NCI-H128 (cell line): Measurements from ENCODE around the gene ERP27.

Experiments used
- DNase-seq: peaks from one replicate; lab custom pipeline; 2025; ENCODE audit not compliant: unreplicated experiment; lab: John Stamatoyannopoulos, UW

The ERP27 gene

GRCh38 chr12:14938301-14938700 lies at the start of gene ERP27:
Gene ERP27 (minus strand): TSS chr12:14938537. CDS start chr12:14938508, 29 bp downstream.
- no peak for DNase-seq

GRCh38 chr12:14988035-14988434 lies 49.7 kb upstream of the ERP27 start:
- no peak for DNase-seq

GRCh38 chr12:14986449-14986848 lies 48.1 kb upstream of the ERP27 start:
- DNase-seq = no peak

GRCh38 chr12:14984766-14985285 lies 46.5 kb upstream of the ERP27 start:
- DNase-seq = no peak

GRCh38 chr12:14984036-14984435 lies 45.7 kb upstream of the ERP27 start:
- no peak for DNase-seq

GRCh38 chr12:14982991-14983390 lies 44.7 kb upstream of the ERP27 start:
- no peak for DNase-seq

- no peak for DNase-seq
Measured at GRCh38 chr12:14982562-14982961, 44.2 kb upstream of the ERP27 start.

- DNase-seq = no peak
Measured at GRCh38 chr12:14981049-14981448, 42.7 kb upstream of the ERP27 start.

- DNase-seq = no peak
Measured at GRCh38 chr12:14979468-14979867, 41.1 kb upstream of the ERP27 start.

GRCh38 chr12:14976658-14977057 lies 38.3 kb upstream of the ERP27 start:
- no peak for DNase-seq

- no peak for DNase-seq
Measured at GRCh38 chr12:14975457-14975856, 37.1 kb upstream of the ERP27 start.

- no peak for DNase-seq
Measured at GRCh38 chr12:14974633-14975032, 36.3 kb upstream of the ERP27 start.

- DNase-seq = no peak
Measured at GRCh38 chr12:14972816-14973215, 34.5 kb upstream of the ERP27 start, which contains the start of gene PDE6H. Gene PDE6H (plus strand): TSS chr12:14973042. CDS start chr12:14978013, 4,971 bp downstream.

- no peak for DNase-seq
Measured at GRCh38 chr12:14970473-14970872, 32.1 kb upstream of the ERP27 start.

GRCh38 chr12:14968478-14968877 lies 30.1 kb upstream of the ERP27 start:
- no peak for DNase-seq

- no peak for DNase-seq
Measured at GRCh38 chr12:14965221-14965620, 26.9 kb upstream of the ERP27 start.

GRCh38 chr12:14964406-14964805 lies 26.1 kb upstream of the ERP27 start:
- DNase-seq = no peak

GRCh38 chr12:14963520-14963919 lies 25.2 kb upstream of the ERP27 start:
- no peak for DNase-seq

- no peak for DNase-seq
Measured at GRCh38 chr12:14962797-14963196, 24.5 kb upstream of the ERP27 start.

GRCh38 chr12:14962153-14962539 lies 23.8 kb upstream of the ERP27 start:
- no peak for DNase-seq

GRCh38 chr12:14961466-14962152 lies 23.3 kb upstream of the ERP27 start, which contains the start of gene ARHGDIB:
Gene ARHGDIB (minus strand): TSS chr12:14961601. CDS start chr12:14950712, 10,889 bp downstream.
- DNase-seq = no peak

GRCh38 chr12:14960548-14961465 lies 22.5 kb upstream of the ERP27 start:
- DNase-seq = no peak
